ENCODE results near the gene CEP55. TPM values are rescaled to one million over a fixed set of nuclear protein-coding genes. Genes with fewer than 3 reads are reported as not detected.

Gene CEP55
- polyA plus RNA-seq, 3 donors, result 0.15 to 2.6 (median 0.22) TPM

DNA sequence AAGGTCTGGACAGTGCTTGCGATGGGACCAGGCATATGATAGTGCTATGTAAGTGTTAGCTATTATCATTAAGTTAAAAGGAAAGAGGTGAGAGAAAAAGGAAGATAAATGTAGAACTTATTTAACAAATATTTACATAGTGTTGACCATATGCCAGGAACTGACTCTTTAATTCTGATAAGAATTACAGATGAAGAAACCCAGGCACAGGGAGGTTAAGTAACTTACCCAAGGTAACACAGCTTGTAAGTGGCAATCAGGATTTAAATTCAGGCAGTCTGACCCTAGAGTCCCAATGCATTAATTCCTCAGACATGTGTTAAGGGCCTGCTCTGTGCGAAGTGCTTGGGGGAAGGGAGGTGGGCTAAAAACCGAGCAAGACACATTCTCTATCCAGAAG is 81.2 kb downstream of the CEP55 start:
- no peak overlapping the region for H3K27ac ChIP-seq (ENCODE audit: low read depth, low read length)
- WGBS, 3 donors, result 87 to 91% (median 90%) methylated on average over 3 of the region's 3 CpGs

Other genes with a start within 250 kb of the CEP55 start
- gene MYOF, start 14.3 kb upstream of the CEP55 start, polyA plus RNA-seq, result 10 to 100 TPM in 2 of 3 donors, 1 to 10 TPM in 1; 6.2 to 32.1 (median 11.6) TPM
- gene FFAR4, start 70.1 kb downstream of the CEP55 start, polyA plus RNA-seq, result 1 to 10 TPM in 2 of 3 donors, under 1 TPM in 1; 0.22 to 9.3 (median 1.3) TPM
- gene RBP4, start 104.6 kb downstream of the CEP55 start, polyA plus RNA-seq, result 1,000 to 10,000 TPM in 1 of 3 donors, 100 to 1,000 TPM in 2; 158 to 1,290 (median 307) TPM
- gene PDE6C, start 115.9 kb downstream of the CEP55 start, polyA plus RNA-seq, result not detected
- gene FRA10AC1, start 206.0 kb downstream of the CEP55 start, polyA plus RNA-seq, result 10 to 100 TPM in 1 of 3 donors, 1 to 10 TPM in 2; 6.4 to 12.4 (median 6.7) TPM

Measured in adipose tissue (tissue), 3 donors.